ENCODE data around the gene GAREM1. TPM values are rescaled to one million over a fixed set of nuclear protein-coding genes. Genes with fewer than 3 reads are reported as not detected.

Gene GAREM1
- total RNA-seq, 1 experiment from 2014 or later: 1.8 TPM

- no peak overlapping the region for H3K9ac ChIP-seq (ENCODE audit: low read length)
- ATAC-seq: no peak
- H3K4me2 ChIP-seq (ENCODE audit: low read length): no peak overlapping the region
- no peaks in the 10 kb centered on the region for H3K4me1 ChIP-seq (ENCODE audit: insufficient read depth, low read length)
- BruUV-seq (replicated peaks): no TSS peak
- no peaks in the 10 kb centered on the region for H3K79me2 ChIP-seq (ENCODE audit: low read length)
- H3K4me3 ChIP-seq (ENCODE audit: low read length): no peak overlapping the region
- H3K27ac ChIP-seq (ENCODE audit: low read length): no peak overlapping the region
- no peaks in the 10 kb centered on the region for H3K27me3 ChIP-seq (ENCODE audit: low read length)
- no peaks in the 10 kb centered on the region for H3K9me3 ChIP-seq (ENCODE audit: low read length)
- H2AFZ ChIP-seq (ENCODE audit: low read length): no peak overlapping the region
- no peak for DNase-seq
- ChIA-PET POLR2A (ENCODE audit: unreplicated experiment) (no interaction called here), CTCF (no interaction called here)
- no peaks in the 10 kb centered on the region for H3K36me3 ChIP-seq (ENCODE audit: low read depth, low read length)
- no peaks in the 10 kb centered on the region for H3F3A ChIP-seq (ENCODE audit: low read length, unreplicated experiment)
- intact Hi-C loops (cut with micrococcal nuclease): no loop called here
- no peaks in the 10 kb centered on the region for H3K9me2 ChIP-seq (replicated peaks; ENCODE audit: low read length)
- no peaks in the 10 kb centered on the region for H4K20me1 ChIP-seq (ENCODE audit: low read length)
- no peak for TF ChIP-seq CTCF (conservative IDR thresholded peaks at IDR 0.05; ENCODE audit: low read depth, low read length)
- no peak for TF ChIP-seq EZH2phosphoT487 (IDR thresholded peaks at IDR 0.05; ENCODE audit: borderline replicate concordance, low read length)
- no peak for TF ChIP-seq EZH2 (IDR thresholded peaks at IDR 0.05; ENCODE audit: low read length, unreplicated experiment)
Measured at GRCh38 chr18:32310101-32310500, 160.6 kb downstream of the GAREM1 start.

- Histone ChIP-seq H3K79me2 (ENCODE audit: low read length) (no peaks in the 10 kb centered on the region), H3K4me3 (ENCODE audit: low read length) (no peak overlapping the region), H3K4me1 (ENCODE audit: insufficient read depth, low read length) (no peaks in the 10 kb centered on the region), H3K9ac (ENCODE audit: low read length) (no peak overlapping the region), H3F3A (ENCODE audit: low read length, unreplicated experiment) (no peaks in the 10 kb centered on the region), H3K36me3 (ENCODE audit: low read depth, low read length) (no peaks in the 10 kb centered on the region), H4K20me1 (ENCODE audit: low read length) (no peaks in the 10 kb centered on the region), H3K9me3 (ENCODE audit: low read length) (no peaks in the 10 kb centered on the region), H2AFZ (ENCODE audit: low read length) (no peak overlapping the region), H3K4me2 (ENCODE audit: low read length) (no peak overlapping the region), H3K27ac (ENCODE audit: low read length) (no peak overlapping the region), H3K9me2 (replicated peaks; ENCODE audit: low read length) (no peaks in the 10 kb centered on the region), H3K27me3 (ENCODE audit: low read length) (no peaks in the 10 kb centered on the region)
- CTCF ChIA-PET: no interaction called here
- no TSS peak for BruUV-seq (replicated peaks)
- no peak for TF ChIP-seq CTCF (conservative IDR thresholded peaks at IDR 0.05; ENCODE audit: low read depth, low read length)
- TF ChIP-seq EZH2 (IDR thresholded peaks at IDR 0.05; ENCODE audit: low read length, unreplicated experiment): no peak
- no peak for TF ChIP-seq EZH2phosphoT487 (IDR thresholded peaks at IDR 0.05; ENCODE audit: borderline replicate concordance, low read length)
- POLR2A ChIA-PET (ENCODE audit: unreplicated experiment): no interaction called here
- peak; percentile 90 for ATAC-seq
- DNase-seq: peak; percentile 57
- intact Hi-C loops (cut with micrococcal nuclease): no loop called here
Measured at GRCh38 chr18:32308493-32309120, 162.1 kb downstream of the GAREM1 start.

- TF ChIP-seq CTCF (conservative IDR thresholded peaks at IDR 0.05; ENCODE audit: low read depth, low read length): no peak
- TF ChIP-seq EZH2 (IDR thresholded peaks at IDR 0.05; ENCODE audit: low read length, unreplicated experiment): no peak
- TF ChIP-seq EZH2phosphoT487 (IDR thresholded peaks at IDR 0.05; ENCODE audit: borderline replicate concordance, low read length): no peak
- Histone ChIP-seq H3K9me3 (ENCODE audit: low read length) (no peaks in the 10 kb centered on the region), H3K4me1 (ENCODE audit: insufficient read depth, low read length) (peaks cover 14% of the 10 kb centered on the region), H2AFZ (ENCODE audit: low read length) (no peak overlapping the region), H3K27ac (ENCODE audit: low read length) (no peak overlapping the region), H3K4me3 (ENCODE audit: low read length) (no peak overlapping the region), H3K4me2 (ENCODE audit: low read length) (no peak overlapping the region), H3F3A (ENCODE audit: low read length, unreplicated experiment) (no peaks in the 10 kb centered on the region), H3K79me2 (ENCODE audit: low read length) (no peaks in the 10 kb centered on the region), H3K9me2 (replicated peaks; ENCODE audit: low read length) (no peaks in the 10 kb centered on the region), H3K27me3 (ENCODE audit: low read length) (no peaks in the 10 kb centered on the region), H3K9ac (ENCODE audit: low read length) (no peak overlapping the region), H3K36me3 (ENCODE audit: low read depth, low read length) (no peaks in the 10 kb centered on the region), H4K20me1 (ENCODE audit: low read length) (no peaks in the 10 kb centered on the region)
- CTCF ChIA-PET: no interaction called here
- intact Hi-C loops (cut with micrococcal nuclease): loop anchor here (5.0 kb wide), 1 partner anchor 69 kb away; no protein-coding TSS in a partner anchor
- BruUV-seq (replicated peaks): no TSS peak
- POLR2A ChIA-PET (ENCODE audit: unreplicated experiment): no interaction called here
- ATAC-seq: no peak
- no peak for DNase-seq
Measured at GRCh38 chr18:32303400-32303799, 167.3 kb downstream of the GAREM1 start.
